Suppressor macrophage (primary cell): Measurements from ENCODE around the gene HMCN1.

ENCODE experiments used
- DNase-seq, 4 experiments: peaks; one replicate each; pipeline ENCODE4 v3.0.0-alpha.2; 2020 to 2022
- total RNA-seq, 17 experiments: gene quantifications; one replicate each; lab custom pipeline; 2026; ENCODE audit warnings: mixed read lengths in 6 of 17, inconsistent platforms in 3 of 17; lab: John Stamatoyannopoulos, UW

Gene HMCN1
- 0 to 14.3 (median 0.28) reads per million in 17 experiments for total RNA-seq

GRCh38 chr1:185733818-185734735, at the start of gene HMCN1:
Gene HMCN1, plus strand, starts transcription at chr1:185734391. Its CDS starts 389 bp downstream, at chr1:185734780.
- peak; percentile 22 to 57 (median 38) for DNase-seq

DNA sequence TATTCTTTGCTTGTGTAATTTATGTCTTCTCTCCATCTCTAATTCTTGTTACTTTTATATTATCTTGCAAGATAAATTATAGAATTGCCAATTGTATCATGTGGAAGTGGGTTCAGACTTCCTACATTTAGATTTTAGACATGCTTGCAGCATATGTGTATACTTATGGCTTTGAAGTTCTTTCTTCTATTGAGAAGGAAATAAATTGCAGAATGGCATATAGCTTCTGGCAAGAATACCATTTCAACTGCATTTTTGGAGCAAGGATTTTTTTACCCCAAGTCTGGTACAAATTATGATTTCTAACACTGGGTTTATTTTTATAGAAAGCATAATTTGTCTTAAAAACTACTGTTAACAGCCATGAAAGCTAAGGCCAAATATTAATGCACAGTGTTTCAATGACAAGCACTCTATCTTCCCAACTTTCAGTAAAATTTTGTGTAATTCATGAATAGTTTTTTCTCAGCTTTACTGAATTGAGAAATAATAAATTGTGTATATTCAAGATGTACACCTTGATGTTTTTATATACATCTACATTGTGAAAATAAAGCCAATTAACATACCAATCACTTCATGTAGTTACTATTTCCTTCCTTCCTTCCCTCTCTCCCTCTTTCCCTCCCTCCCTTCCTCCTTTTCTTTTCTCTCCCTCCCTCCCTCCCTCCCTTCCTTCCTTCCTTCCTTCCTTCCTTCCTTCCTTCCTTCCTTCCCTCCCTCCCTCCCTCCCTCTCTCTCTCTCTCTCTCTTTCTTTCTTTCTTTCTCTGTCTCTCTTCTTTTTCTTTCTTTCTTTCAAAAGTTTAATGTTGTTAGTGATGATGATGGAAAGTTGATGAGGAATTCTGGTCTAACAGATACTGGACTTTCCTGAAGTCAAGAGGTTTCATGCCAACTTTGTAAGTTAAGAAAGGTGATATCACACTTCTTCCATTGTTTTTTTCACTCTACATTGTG, 47.1 kb upstream of the HMCN1 start:
- DNase-seq = no peak

DNA sequence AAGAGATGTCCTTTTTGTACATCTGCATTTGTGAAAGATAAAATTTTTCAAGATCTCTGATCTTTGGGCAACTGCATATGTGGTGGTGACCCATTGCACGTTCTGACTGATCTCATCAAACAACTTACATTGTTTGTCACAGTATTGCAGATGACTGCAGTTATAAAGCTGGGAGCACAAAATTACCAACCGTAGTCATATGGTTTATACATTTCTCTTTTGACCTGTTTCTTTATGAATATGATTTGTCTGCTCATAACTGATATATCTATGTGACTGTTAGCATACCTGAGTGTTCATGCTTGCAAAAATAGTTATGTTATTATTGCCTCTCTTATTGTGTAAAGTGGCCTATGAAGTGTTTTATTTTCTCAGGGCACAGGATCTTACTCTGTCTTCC, 43.7 kb upstream of the HMCN1 start:
- DNase-seq = no peak

DNA sequence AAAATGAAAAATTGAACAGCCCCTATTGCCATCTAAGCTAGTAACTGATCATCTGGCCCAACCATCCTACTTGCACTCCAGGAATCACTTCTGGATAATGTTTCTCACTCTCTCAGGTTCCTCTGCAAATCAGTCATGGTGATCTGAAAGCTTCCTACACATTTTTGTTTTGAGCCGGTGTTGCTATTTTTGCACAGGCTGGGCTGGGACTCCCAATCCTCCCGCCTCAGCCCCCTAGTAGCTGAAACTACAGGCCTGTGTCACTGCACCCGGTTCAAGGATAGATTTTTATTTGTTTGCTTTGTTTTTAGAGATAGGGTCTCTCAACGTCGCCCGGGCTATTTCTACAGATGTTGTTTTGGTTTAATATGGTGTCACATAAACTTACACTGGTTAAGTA, 40.5 kb upstream of the HMCN1 start:
- DNase-seq = no peak

GRCh38 chr1:185694081-185694480, 40.1 kb upstream of the HMCN1 start:
- DNase-seq = peak; percentile 68 to 90 (median 79)

DNA sequence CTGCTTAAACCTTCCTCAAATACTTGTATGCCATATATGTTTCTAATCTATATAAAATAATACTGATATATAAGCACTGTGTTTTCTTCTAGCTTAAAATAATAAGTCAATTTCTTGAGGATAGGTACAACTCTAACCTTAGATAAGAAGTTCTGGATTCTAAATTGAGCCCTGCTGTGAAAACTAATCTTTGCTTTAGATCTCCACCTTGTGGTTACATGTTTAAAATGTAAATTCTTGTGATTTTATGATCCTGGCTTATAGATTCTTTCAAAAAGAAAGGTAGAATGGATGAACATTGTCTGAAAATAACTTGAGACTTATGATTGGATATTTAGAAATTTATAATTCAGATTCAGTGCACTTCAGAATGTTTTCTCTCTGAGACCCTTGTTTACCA, 38.9 kb upstream of the HMCN1 start:
- peak in 2 of 4 experiments; percentile 8 to 28 for DNase-seq

GRCh38 chr1:185696422-185697150, 37.6 kb upstream of the HMCN1 start:
- DNase-seq = no peak

DNA sequence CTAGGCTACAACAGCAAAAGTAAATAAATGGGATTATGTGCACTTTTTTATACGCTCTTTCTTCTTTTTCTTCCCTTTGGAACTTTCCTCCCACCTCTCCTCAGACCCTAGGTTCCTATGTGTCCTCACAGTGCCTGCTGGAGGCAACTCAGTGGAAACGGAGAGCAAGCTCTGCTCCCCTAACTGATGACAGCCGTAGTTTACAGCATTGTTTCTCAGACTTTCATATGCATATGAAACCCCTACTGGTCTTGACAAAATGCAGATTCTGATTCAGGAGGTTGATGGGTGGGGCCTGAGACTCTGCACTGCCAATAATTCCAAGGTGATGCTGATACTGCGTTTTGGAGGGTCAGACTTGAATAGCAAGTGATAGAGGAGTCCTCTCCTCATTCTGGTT, 34.3 kb upstream of the HMCN1 start:
- no peak for DNase-seq

GRCh38 chr1:185701650-185702049, 32.5 kb upstream of the HMCN1 start:
- no peak for DNase-seq

DNA sequence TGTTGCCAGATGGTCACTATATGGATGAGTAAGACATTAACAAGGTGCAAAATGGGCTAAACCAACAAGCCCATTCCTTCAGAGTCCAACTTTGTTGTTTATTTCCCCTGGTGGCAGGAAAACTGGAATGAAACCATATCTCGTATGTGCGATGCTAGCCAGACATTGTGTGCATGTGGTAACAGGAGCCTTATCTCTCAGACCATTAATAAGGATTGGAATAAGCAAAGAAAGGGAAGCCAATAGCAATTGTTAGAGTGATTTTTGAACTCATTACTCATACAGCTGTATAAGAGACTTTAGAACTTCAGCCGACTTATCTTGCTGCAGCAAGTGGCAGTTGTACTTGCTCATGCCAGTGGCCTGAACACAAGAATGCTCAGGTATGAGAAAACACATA, 30.0 kb upstream of the HMCN1 start:
- DNase-seq = no peak

GRCh38 chr1:185716095-185716494, 18.1 kb upstream of the HMCN1 start:
- DNase-seq = no peak

- no peak for DNase-seq
Measured at GRCh38 chr1:185719021-185719420, 15.2 kb upstream of the HMCN1 start.

DNA sequence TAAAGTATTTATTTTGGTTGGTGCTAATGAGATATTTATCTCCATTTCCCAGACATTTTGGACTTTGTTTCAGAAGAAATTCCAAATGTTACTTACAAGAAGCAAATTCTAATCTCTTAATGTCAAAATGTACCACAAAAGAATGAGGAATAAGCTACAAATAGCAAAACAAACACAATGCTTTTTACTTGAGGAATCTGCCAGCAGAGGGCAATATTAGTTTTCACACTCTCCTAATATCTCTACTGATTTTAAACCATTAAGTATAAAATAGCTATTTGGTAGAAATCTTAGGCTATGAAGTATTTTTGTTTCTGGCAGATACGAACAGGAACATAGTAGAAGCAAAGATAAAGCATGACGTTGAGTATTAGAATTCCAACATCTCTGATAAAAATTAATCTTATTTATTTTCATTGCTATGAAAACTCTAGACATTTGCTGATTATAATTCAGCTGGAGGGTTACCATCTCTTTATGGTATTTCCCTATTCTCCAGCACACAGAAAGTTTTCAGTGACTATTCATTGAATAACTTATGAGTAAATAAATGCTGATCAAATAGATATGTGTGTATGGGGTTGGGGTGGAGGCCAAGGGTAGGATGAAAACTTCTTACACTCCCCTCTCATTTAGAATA, 13.4 kb upstream of the HMCN1 start:
- DNase-seq = peak; percentile 15 to 62 (median 43)

- DNase-seq = no peak
Measured at GRCh38 chr1:185721553-185721952, 12.6 kb upstream of the HMCN1 start.

DNA sequence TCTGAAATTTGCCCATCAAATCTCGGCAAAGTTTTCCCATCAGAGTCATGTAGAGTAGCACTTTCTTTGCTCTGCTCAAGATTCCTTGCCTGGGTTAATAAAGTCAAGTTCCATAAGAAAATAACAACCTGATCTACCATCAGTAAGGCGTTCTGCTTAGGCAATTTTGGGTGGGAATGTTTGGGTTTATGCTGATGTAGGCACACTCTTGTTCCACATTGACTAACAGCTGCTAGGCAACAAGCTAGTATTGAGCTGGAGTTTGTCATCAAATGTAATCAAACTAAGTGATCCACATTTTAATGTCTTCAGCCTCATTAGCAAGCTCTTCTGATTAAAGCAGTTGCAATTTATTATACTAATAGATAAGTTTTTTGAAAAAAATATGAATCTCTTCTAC, 12.1 kb upstream of the HMCN1 start:
- no peak for DNase-seq

GRCh38 chr1:185727726-185728125, 6.5 kb upstream of the HMCN1 start:
- no peak for DNase-seq

DNA sequence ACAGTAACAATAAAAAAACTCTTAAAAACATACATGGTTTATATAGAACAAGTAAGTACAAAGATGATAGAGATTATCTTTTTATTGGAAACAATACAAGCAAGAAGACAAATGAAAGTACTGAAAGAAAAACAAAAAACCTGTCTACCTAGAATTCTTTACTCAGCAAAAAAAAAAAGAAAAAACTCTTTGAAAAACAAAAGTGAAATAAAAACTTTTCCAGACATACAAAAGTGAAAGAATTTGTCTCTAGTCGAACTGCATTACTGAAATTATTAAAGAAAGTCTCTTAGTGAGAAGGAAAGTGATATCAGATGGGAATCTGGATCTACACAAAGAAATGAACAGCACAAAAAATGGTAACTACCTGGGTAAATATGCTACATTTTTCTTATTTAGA, 2.7 kb upstream of the HMCN1 start:
- no peak for DNase-seq

DNA sequence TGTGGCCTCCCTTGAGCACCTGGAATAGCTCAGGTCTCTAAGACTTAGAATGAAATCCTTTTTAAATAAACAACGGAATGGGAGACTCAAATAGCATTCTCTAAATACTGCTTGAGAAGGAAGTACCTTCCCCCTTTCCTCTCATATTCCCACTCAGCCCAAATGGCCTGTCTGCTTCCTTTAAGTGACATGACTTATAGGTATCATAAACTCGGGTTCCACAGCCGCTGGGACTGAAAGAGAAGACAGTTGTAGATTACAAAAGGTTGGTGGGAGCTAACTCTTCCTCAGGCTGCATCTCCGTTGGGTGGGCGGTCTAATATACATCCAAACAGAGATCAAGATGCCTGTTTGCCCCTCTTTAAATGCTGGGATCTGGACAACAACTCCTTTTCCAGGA, 1.2 kb upstream of the HMCN1 start:
- DNase-seq = no peak

- no peak for DNase-seq
Measured at GRCh38 chr1:185734929-185735700, 924 bp downstream of the HMCN1 start.

DNA sequence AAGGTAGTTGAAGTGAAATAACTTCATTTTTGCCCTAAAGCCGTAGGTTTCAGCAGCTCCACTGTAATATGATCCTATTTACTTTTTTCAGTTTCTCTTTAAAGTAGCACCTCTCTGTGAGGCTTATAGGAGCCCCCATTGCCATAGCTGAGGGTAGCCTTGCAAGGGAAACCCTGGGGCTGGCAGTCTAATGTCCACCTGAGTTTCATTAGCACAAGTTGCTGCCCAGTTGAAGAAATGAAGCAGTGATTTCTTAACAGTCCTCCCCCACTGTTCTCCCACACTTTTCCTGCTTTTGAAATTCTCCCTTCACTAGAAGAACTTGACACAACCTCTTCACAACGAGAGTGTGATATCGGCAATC, 1.5 kb downstream of the HMCN1 start:
- peak in 3 of 4 experiments; percentile 15 to 34 (median 29) for DNase-seq

DNA sequence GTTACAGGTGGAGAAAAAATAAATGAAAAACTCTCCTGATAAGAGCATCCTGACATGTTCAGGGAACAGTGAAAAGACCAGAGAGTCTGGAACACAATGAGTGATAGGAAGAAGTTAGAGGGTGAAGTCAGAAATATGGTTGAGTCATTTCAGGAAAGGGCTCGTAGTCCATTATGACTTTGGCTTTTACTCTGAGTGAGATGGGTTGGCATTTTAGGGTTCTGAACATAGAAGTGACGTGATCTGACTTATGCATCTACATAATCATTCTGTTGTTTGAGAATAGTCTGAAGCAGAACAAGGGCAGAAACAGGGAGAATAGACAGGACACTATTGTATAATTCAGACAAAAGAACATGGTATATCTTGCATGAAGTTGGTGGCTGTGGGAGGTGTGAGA, 5.8 kb downstream of the HMCN1 start:
- no peak for DNase-seq
